ENCODE data around the gene CD300A.

DNA sequence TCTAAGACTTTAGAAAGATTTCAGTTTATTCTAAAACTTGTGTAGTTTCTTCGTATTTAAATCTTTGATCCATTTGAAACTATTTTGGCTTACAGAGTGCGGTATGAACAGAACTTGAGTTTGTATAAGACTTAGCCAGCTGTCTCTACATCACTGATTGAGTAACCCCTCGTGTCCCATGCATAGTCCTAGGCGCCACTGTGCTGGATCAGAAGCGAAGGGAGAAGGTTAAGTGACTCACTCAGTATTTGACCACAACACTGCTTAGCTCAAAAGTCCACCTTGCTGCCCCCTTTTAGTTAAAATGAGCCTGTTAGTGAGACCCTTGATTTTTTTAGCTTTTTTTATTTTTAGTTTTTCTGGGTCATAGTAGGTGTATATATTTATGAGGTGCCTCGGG, 36.4 kb downstream of the CD300A start:
- TF ChIP-seq POLR2A (IDR thresholded peaks at IDR 0.05), result no peak
- TF ChIP-seq, protein P1, sequence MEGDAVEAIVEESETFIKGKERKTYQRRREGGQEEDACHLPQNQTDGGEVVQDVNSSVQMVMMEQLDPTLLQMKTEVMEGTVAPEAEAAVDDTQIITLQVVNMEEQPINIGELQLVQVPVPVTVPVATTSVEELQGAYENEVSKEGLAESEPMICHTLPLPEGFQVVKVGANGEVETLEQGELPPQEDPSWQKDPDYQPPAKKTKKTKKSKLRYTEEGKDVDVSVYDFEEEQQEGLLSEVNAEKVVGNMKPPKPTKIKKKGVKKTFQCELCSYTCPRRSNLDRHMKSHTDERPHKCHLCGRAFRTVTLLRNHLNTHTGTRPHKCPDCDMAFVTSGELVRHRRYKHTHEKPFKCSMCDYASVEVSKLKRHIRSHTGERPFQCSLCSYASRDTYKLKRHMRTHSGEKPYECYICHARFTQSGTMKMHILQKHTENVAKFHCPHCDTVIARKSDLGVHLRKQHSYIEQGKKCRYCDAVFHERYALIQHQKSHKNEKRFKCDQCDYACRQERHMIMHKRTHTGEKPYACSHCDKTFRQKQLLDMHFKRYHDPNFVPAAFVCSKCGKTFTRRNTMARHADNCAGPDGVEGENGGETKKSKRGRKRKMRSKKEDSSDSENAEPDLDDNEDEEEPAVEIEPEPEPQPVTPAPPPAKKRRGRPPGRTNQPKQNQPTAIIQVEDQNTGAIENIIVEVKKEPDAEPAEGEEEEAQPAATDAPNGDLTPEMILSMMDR (IDR thresholded peaks at IDR 0.05), result no peak

Data from adrenal gland (tissue), 5 donors.